ENCODE results near the gene FYN.

GRCh38 chr6:111679126-111679858 is 194.0 kb downstream of the FYN start:
- TF ChIP-seq, protein P1, sequence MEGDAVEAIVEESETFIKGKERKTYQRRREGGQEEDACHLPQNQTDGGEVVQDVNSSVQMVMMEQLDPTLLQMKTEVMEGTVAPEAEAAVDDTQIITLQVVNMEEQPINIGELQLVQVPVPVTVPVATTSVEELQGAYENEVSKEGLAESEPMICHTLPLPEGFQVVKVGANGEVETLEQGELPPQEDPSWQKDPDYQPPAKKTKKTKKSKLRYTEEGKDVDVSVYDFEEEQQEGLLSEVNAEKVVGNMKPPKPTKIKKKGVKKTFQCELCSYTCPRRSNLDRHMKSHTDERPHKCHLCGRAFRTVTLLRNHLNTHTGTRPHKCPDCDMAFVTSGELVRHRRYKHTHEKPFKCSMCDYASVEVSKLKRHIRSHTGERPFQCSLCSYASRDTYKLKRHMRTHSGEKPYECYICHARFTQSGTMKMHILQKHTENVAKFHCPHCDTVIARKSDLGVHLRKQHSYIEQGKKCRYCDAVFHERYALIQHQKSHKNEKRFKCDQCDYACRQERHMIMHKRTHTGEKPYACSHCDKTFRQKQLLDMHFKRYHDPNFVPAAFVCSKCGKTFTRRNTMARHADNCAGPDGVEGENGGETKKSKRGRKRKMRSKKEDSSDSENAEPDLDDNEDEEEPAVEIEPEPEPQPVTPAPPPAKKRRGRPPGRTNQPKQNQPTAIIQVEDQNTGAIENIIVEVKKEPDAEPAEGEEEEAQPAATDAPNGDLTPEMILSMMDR (conservative IDR thresholded peaks at IDR 0.05), result no peak
- no peak for TF ChIP-seq ZFX (IDR thresholded peaks at IDR 0.05)

Data from C4-2B (cell line).